HG03558 (cell line): ENCODE results near the gene FXYD1.
"Not testable (repeated sequence)": the region's sequence is repeated elsewhere in the genome, so short reads cannot be mapped to it uniquely, and the experiment has no call there.

ENCODE experiments used
- ATAC-seq: cut with Tn5 transposase; IDR thresholded peaks from one replicate; pipeline ENCODE4 v1.9.1; 2021; ENCODE audit warnings: moderate number of reproducible peaks; ENCODE audit not compliant: unreplicated experiment; ENCODE audit errors: extremely low read depth

FXYD1 gene

DNA sequence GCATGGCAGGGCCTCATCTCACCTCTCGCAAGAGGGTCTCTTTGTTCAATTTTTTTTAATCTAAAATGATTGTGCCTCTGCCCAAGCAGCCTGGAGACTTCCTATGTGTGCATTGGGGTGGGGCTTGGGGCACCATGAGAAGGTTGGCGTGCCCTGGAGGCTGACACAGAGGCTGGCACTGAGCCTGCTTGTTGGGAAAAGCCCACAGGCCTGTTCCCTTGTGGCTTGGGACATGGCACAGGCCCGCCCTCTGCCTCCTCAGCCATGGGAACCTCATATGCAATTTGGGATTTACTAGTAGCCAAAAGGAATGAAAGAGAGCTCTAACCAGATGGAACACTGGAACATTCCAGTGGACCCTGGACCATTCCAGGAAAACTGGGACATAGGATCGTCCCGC, 15.1 kb upstream of the FXYD1 start:
- ATAC-seq: no peak

DNA sequence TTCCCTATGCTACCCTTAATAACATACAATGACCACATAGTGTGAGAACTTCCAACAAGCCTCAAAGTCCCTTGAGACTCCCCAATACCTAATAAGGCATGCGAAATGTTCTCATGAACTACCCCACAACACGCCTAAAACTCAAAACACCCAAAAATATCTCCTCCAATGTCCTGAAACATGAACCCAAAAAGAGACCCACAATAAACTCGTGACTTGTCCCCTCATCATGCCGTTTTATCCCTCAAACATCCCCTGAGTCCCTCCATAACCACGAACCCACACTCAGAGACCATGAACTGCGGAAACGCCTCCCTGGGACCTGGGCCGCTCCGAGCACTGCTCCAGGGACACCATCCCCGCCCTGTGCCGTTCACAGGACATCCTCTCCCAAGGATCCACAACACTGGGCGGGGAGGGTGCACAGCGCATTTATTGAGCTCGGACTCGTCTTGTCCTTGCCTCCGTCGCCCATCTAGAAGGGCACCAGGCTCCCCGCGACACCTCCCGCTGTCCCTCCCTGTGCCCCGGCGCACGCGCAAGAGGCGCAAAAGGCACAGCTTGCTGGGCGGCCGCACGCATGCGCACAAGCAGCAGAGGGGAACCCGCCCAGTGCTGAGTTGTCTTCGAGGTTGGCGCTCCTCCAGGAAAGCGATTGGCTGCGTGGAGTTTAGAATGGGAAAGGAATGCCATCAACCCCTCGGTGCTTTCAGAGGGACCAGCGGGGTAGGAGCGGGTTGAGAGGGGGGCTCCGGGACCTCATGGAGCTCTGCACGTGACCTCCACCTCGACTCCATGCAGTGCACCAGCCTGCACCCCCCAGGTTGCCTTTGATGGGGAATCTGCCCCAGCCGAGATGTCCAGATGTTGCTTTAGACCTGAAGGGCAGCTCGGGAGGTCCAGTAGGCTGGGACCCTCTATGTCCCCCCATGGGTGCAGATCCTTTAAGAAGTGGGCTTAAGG, 14.2 kb upstream of the FXYD1 start:
- no peak for ATAC-seq

DNA sequence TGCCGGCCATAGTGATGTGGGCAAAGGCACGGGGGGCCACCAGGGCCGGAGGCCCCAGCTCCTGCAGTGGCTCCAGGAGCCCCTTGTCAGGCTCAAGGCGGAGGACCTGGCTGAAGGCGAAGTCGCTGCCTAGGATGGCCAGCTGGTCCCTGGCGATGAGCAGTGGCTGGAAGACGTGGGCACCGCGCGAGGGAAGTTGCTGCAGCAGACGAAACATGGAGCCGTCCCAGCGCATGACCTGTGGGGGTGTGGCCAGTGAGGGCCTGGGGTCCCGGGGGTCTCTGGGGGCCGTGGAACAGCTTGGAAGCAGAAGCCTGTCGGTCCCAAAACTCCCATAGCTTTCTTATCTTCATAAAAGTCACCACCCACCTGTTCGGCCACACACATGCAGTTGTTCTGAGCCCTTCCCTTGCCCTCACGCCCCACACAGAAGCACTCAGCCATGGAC, 13.3 kb upstream of the FXYD1 start:
- ATAC-seq: no peak

DNA sequence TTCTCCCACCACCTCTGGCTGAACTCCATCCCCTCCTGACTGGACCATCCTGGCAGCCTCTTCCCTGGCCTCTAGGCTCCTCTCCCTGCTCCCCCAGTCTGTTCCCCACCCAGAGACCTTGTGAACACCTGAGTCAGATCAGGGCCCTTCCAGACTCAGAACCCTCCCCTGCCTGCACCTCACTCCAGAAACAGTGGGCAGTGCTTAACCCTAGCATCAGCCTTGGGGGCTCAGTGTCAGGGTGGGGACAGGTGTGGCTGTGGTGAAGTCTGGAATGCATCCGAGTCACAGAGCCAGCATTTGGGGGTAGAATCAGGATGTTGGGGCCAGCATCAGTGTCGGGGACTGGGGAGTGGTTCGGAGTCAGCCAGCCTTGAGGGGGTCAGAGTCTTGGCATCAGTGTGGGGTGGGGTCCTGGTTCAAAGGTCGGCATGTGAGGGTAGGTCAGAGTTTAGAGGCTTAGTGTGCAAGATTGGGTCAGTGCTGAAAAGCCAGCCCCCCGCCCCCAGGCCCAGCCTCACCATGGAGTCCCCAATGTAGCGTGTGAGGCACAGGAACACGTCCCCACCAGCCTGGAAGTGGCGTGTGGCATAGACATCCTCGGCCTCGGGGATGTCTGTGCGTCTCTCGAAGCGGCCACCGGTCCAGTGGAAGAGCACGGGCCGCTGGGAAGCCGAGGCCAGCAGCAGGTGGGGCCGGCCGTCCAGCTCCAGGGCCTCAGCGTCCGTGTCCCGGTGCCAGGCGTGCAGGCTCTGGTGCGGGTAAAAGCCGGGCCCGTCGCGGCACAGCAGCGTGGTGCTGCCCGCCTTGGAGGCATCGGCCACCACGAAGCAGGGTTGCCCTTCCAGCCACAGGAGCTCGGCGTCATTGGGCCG, 12.6 kb upstream of the FXYD1 start:
- no peak for ATAC-seq

DNA sequence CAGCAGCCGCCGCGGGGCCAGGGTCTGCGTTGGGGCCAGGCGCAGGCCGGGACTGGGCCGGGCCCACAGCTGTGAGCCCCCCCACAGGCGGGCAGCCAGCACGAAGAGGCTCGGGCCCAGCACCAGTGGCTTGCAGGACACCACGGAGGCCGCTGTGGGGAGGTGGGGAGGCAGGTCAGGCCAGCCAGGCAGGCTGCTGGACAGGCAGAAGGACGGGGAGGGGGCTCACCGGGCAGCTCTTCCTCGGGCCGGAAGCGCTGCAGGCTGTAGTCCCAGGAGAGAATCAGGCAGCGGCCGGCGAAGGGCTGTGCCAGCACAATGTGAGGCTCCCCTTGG, 12.0 kb upstream of the FXYD1 start:
- ATAC-seq: no peak

DNA sequence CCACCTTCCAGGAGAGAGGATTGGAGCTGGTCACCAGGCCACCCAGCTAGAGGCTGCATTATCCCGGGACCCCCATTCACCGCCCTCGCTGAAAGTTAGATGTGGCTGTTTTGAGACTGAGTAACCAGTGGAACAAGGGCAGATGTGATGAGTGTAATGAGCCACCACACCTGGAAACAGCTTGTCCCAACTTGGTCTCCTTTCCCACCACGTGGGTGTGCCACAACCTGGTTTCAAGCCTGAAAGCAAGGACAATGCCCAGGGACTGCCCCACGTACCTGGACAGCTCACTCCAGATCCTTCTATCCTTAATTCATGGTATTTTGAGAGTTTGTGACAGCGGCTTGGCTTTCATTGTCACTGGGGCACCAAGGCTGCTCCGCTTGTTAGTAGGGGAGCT, 10.8 kb upstream of the FXYD1 start:
- ATAC-seq: no peak

DNA sequence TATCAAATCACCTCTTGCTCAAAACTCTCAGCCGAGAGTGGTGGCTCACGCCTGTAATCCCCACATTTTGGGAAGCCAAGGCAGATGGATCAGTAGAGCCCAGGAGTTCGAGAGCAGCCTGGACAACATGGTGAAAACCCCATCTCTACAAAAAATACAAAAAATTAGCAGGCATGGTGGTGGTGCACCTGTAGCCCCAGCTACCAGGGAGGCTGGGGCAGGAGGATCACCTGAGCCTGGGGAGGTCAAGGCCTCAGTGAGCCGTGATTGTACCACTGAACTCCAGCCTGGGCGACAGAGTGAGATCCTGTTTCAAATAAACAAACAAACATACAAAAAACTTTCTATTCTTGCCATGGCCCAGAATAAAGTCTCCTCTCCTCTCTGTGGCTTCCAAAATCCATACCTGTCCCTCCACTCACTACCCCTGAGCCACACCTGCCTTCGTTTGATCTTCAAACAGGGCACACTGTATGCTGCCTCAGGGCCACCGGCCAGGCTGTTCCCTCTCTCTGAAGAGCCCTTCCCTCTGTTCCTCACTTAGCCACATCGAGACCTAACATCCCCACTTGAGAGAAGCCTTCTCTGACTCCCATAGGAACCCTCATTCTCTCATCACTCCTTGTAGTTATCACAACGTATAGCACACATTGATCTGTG, 10.1 kb upstream of the FXYD1 start:
- ATAC-seq: no peak

DNA sequence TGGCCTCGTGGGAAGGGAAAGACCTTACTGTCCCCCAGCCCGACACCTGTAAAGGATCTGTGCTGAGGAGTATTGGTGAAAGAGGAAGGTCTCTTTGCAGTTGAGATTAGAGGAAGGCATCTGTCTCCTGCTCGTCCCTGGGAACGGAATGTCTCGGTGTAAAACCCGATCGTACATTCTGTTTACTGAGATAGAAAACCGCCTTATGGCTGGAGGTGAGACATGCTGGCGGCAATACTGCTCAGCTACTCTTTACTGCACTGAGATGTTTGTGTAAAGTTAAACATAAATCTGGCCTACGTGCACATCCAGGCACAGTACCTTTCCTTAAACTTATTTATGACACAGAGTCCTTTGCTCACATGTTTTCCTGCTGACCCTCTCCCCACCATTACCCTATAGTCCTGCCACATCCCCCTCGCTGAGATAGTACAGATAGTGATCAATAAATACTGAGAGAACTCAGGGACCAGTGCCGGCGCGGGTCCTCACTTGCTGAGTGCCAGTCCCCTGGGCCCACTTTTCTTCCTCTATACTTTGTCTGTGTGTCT, 8.8 kb upstream of the FXYD1 start:
- ATAC-seq: not testable (repeated sequence)

DNA sequence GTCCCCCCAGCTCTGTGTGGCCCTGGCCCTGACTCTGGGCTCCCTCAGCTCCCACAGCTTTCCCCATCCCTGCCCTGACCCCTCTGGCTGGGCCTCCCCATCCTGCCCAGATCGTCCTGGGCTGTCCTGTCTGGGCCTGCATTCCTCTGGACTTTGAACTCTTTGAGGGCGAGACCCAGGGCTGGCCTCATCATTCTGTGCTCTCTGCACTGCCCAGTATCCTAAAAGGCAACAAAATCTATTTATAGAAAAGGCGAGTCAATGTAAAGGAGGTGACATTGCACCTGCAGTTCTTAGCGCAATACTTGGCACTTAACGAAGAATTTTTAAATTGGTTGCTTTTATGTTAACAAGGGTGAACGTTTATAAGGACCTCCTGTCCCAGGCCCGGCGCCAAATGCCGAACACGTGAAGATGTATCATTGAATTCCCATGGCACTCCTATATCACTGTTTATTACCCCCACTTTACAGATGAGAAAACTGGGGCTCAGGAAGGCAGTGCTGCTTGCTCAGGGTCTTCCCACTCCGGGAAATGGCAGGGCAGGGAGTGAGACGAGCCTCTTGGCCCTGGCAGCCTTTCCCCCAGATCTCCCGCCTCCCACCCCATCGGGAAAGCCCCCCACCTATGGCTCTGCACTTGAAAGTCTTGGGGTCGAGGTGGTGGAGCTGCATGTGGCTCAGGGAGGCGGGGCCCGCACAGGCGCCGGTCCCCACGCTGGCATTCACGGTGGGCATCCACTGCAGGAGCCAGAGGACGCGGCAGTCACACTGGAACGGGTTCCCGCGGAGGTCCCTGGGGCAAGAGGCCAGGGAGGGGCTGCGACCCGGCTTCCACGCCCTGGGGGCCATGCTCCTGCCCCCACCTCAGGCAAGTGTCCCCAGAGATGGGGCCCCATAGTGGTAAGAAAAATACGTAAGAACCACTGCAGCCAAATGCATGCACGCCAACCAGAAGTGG, 7.6 kb upstream of the FXYD1 start:
- ATAC-seq: no peak

DNA sequence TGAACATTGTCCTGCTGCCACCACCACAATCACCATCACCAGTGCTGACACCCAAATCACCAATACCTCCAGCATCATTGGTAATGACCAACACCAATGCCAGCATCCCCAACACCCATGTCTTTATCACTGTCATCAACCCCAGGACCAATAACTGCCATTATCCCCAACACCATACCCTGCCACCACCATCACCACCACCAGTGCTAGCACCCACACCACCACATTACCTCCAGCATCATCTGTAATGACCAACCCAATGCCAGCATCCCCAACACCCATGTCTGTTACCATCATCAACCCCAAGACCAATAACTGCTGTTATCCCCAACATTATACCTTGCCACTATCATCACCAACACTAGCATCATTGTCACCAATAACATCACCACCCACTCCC, 6.4 kb upstream of the FXYD1 start:
- no peak for ATAC-seq

DNA sequence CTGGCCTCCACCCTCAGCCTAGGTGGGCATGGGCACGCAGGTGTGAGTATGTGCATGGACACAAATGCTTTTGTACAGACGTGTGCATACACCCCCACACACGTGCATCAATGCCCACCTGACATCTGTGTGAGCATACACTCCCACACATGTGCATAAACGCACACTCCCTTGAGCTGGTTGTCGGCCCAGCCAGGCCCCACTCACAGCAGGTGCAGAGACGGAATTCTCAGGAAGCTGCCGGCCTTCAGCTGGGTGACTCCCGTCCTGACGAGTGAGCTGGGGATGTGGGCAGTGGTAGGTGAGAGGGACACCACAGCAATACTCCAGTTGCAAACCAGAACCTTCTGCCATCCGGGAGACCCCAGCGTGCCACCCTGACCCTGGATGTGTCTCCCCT, 4.8 kb upstream of the FXYD1 start:
- no peak for ATAC-seq

DNA sequence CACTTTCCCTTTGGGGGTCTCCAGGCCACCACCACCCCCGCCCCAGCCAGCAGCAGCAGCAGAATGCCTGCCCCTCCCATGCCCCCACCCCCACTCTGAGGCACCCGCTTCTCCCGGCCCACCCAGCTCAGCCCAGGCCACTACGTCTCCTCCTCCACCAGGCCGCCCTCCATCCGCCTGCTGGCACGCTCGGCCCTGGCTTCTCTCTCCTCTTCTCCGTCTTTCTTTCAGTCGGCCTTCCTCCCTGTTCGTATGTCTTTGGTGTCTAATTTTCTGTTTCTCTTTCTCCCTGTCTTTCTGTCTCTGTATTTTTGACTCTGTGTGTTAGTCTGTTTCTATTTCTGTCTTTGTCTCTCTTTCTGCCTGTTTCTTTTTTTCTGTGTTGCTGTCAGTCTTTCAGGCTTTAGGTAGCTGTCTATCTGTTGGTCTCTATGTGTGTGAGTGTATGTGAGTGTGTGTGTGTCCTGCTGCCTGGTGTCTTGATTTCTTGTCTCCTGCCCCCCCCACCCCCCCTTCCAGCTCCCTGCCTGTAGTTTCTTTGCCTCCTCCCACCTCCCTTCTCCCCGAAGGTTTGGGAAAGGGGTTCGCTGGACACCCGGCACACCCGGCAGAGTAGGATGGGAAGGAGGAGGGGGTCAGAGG, 3.9 kb upstream of the FXYD1 start, which contains the start of gene LGI4:
TSS of gene LGI4 (minus strand) at position 459 of the 642 bp plus-strand sequence. CDS start at position 80, 379 bp downstream.
- no peak for ATAC-seq

DNA sequence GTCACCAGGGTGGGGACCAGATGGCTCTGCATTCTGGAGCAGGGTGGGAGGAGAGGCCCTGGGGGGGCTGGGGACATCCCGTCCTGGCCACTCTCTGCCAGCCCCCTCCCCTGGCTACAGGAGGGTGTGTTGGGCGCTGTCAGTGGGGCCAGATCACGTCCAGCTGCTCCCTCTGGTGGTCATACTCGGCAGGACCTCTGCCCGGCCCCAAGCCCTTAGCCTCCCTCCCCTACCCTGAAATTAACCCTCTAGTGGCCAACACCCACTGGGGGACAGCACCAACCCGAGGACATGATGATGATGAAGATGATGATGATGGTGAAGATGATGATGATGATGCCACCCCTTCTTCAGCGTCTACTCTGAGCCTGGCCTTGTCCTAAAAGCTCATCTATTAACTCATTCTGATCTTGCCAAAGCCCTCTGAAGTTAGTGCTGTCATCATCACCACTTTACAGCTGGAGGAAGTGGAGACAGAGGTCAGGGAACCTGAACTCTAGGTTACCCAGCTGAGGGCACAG, 3.2 kb upstream of the FXYD1 start:
- ATAC-seq: no peak

DNA sequence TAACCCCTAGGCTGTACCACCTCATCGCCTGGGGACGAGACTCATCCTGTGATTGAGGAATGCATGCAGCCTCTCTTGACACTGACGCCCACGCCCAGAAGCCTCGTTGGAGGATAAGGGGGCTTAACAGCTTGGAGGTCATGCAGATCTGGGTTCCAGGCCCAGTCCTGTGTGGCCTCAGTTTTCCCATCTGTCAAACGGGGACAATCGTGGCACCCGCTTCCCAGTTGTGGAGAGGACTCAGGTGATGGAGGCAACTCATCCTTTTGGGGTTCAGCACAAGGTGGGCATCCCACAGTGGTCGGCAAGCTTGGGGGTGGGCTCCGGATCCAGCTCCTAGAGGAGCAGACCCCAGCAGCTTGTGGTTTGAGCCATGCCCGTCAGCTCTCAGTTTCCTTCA, 2.4 kb upstream of the FXYD1 start:
- ATAC-seq: no peak

DNA sequence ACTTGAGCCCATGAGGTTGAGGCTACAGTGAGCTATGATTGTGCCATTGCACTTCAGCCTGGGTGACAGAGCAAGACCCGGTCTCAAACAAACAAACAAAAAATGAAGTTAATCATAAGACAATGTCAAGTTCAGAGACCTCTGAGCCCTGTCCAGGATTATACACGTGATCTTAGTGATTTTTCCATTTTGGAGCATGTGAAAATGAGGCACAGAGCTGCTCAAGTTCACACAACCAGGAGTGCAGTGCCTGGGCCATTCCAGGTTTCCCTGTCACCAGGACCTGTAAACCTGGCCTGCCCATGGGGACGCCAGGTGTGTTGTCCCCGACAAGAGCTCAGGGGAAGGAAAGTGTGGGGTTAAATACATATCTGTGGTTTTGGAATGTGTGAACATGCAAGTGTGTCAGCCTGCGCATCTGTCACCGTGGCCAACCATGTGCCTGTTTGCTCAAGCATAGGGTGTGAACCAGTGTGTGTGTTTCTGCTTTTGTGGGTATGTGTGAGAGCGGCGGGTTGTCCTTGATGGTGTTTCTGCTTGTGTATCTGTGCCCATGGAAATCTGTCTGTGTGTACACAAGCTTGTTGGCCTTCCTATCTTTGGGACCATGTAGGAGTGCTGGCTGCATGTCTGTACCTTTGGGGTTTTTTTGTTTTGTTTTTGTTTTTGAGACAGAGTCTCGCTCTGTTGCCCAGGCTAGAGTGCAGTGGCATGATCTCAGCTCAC, 1.5 kb upstream of the FXYD1 start:
- ATAC-seq: no peak

DNA sequence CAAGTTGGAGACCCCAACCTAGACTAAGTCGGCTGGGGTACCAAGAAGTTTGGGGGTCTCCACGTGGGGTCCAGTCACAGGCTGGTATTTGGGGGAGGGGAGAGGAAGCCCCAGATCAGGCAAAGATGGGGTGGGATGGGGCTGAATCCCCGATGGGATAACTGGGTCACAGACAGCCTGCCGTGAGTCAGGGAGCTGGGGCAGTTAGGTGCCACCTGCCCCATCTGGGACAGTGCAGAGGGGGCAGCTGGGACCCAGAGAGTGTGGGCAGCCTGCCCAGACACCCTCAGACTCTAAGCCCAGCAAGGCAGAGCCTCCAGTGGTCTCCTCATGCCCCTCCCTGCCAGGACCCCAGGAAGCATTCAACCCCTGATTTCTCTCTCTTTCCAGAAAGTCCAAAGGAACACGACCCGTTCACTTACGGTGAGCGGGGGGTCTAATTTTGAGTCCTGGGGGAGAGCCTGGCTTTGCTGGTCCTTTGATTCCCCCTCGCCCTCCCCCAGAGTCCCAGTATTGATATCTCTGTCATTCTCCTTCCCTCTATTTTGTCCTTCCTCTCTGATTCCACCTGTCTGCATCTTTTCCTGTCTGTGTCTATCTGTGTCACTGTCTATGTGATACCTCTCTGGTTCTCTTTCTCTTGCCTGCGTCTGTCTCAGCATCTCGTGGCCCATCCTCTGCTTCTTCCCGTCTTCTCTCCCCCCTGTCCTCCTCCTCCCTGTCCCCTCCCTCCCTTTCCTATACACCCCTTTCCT, 1.8 kb downstream of the FXYD1 start:
- no peak for ATAC-seq
